Hippocampal formation (tissue), 2 donors: ENCODE data around the gene VEGFA.
"Not testable (repeated sequence)": the region's sequence is repeated elsewhere in the genome, so short reads cannot be mapped to it uniquely, and the experiment has no call there.

Experiments used
- DNase-seq, 2 donors: peaks; one replicate each; lab custom pipeline; 2025; lab: John Stamatoyannopoulos, UW

The VEGFA gene

GRCh38 chr6:43803055-43803782, 33.2 kb downstream of the VEGFA start:
- DNase-seq: no peak

DNA sequence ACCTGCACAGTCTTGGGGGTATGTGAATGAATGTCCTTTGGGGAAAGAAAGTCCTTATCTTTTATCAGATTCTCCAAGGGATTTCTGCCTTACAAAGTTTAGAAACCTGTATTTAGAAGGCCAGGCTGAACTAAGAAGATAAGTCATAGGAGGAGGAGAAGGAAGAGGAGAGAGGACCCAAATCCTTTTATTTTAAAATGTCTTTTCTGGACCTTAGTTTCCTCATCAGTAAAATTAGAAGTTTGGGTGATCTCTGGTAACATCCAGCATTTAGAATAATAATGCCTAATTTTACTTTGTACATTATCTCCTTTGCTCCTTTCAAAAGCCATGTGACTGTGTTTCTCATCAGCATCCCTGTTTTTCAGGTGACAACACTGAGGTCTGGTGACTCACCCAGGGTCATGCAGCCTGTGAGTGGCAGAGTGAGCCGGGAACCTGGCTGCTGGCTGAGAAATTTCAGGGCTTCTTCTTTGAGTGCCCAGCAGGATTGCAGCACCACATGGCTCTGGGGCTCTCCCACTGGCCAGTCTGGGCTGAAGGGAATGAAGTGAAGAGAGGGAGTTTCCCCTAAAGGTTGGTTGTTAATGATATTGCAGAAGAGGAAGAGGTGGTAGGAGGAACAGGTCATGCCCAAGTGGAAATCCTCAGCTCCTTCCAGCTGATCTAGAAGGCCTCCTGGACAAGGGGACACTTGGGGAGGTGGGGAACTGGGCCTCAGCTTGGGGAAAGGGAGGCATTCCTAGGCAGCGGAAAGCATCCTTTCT, 34.0 kb downstream of the VEGFA start:
- DNase-seq: no peak

DNA sequence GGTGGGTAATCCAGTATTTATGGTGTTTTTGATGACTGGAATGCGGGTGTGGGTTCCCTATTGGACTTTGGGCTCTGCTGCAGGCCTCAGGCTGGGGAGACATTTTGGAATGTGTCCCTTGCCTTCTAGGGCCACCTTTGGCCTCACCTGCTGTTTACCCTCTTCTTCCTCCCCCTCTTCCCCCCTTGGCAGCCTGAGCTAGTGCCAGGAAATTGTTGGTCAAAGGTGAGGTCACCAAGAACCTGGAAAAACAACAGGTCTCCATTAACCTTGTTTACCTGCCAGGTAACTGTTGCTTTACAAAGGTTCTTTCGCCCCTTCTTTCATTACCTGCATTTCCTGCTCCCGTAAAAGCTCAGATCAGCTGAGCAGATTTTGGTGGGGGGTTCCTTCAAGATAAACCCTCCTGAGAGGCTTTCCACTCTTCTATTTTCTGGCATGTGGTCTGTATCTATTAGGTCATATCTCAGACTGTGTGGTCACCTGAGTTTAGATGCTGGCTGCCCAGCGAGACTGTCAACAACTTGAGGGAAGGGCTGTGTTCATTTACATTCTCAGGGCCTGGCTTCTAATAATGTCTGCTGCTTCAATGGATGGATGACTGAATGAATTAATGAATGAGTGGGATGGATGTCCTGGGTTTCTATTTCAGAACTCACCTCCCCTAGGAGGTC, 34.7 kb downstream of the VEGFA start:
- no peak for DNase-seq

GRCh38 chr6:43805699-43806042, 35.7 kb downstream of the VEGFA start:
- DNase-seq: no peak

GRCh38 chr6:43806043-43806757, 36.2 kb downstream of the VEGFA start:
- DNase-seq: no peak

GRCh38 chr6:43806758-43807227, 36.8 kb downstream of the VEGFA start:
- no peak for DNase-seq

GRCh38 chr6:43807228-43808061, 37.4 kb downstream of the VEGFA start:
- DNase-seq: no peak

GRCh38 chr6:43808412-43808811, 38.4 kb downstream of the VEGFA start:
- DNase-seq: no peak

- no peak for DNase-seq
Measured at GRCh38 chr6:43809417-43810305, 39.6 kb downstream of the VEGFA start.

- DNase-seq: no peak
Measured at GRCh38 chr6:43810965-43811732, 41.1 kb downstream of the VEGFA start.

- DNase-seq: no peak
Measured at GRCh38 chr6:43811733-43812099, 41.7 kb downstream of the VEGFA start.

DNA sequence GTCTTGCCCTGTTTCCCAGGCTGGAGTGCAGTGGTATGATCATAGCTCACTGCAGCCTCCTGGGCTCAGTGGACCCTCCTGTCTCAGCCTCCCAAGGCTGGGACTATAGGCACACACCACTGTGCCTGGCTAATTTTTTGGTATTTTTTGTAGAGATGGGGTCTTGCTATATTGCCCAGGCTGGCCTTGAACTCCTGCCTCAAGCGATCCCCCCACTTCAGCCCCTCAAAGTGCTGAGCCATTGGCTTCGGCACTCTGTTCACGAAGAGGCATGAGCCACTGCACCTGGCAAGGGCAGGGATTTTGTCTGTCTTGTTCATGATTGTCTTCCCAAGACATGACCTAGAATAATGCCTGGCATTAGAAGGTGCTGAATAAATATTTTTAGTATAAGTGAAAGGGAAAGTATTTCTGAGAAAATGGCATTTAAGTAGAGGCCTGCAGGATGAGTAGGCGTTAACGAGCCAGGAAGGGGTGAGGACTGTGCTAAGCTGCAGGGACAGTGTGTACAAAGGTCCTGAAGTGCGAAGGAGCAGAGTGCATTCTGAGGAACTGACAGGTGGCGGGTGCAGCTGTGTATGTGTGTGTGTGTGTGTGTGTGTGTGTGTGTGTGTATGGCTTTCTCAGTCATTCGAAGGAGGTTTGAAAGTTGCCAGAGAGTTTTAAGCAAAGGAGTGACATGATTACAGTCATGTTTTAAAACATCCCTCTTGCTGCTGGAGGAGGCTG, 43.0 kb downstream of the VEGFA start:
- no peak for DNase-seq

- DNase-seq: no peak
Measured at GRCh38 chr6:43814111-43814510, 44.1 kb downstream of the VEGFA start.

DNA sequence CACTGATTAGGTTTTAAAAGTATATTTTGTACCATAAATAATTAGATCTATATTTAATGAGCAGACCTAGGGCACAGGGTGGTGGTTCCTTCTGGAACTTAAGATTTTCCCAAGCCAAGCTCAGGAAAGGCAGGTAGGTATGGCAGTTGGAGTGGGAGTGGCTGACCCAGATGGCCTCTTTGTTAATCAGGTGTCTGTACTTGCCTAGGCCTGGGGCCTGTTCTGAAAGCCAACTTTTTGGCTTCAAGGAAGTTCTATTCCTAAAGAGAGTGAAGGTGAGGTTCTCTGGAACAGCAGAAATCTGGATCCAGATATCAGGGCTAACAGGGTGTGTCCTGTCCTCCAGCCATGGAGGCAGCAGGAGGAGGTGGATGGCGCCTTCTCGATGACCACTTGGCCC, 44.9 kb downstream of the VEGFA start:
- no peak for DNase-seq

- no peak for DNase-seq
Measured at GRCh38 chr6:43817192-43817591, 47.2 kb downstream of the VEGFA start.

DNA sequence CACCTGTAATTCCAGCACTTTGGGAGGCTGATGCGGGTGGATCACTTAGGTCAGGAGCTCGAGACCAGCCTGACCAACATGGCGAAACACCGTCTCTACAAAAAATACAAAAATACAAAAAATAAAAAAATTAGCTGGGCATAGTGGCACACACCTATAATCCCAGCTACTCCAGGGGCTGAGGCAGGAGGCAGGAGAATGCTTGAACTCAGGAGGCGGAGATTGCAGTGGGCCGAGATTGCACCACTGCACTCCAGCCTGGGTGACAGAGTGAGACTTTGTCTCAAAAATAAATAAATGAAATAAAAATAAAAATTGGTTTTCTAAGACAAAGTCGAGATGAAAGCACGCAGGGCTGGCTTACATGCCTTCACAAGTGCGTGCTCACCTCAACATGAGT, 49.0 kb downstream of the VEGFA start:
- not testable (repeated sequence) for DNase-seq

DNA sequence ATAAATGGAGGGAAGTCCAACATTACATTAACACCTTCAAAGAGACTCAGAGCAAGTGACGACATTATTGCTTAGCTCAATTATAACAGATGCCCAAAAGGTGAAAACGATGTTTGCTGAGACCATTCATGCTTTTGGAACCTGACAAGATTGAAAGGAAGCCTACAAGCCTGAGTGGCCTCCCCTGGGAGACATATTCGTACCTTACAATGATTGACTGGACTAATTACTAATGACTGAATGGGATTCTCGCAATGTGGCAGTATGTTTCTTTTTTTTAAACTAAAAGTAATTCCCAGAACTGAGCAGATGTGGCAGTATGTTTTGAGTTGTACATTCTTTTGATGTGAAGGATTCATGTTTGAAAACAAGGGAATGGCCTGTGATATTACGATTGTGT, 49.9 kb downstream of the VEGFA start:
- no peak for DNase-seq

DNA sequence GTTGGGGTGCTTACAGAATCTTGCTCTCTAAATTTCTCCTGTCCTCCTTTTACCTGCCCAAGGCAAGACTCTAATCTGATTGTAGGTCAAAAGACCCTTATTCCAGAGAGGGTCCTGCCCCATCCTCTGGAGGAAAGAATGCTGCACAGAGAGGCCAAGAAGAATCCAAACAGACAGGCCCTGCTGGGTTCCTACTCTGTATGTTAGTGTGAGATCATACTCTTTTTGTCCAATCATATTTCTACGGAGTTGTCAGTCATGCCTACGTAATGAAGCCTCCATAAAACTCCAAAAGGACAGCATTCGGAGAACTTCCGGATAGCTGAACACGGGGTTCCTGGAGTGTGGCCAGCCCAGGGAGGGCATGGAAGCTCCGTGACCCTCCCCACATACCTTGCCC, 50.5 kb downstream of the VEGFA start:
- no peak for DNase-seq
